ENCODE data around the gene RNF44. TPM values are rescaled to one million over a fixed set of nuclear protein-coding genes. Genes with fewer than 3 reads are reported as not detected.

RNF44 gene
- total RNA-seq: 2.8 and 5.1 TPM in 2 replicates

GRCh38 chr5:176536902-176537553, at the start of gene RNF44:
Gene RNF44 (minus strand): TSS chr5:176537402. CDS start chr5:176532472, 4,930 bp downstream.

GRCh38 chr5:176548967-176549444, 11.8 kb upstream of the RNF44 start, which contains the start of gene CDHR2:
Gene CDHR2 (plus strand): TSS chr5:176549342. CDS start chr5:176565353, 16,011 bp downstream.

Small RNAs within 50 kb of the gene (small RNA-seq; reads per million reads assigned to genes)
- gene RF00019 (not detected), gene RN7SL684P (not detected)

Other genes with a start within 250 kb of the RNF44 start
- gene KIAA1191, start 175.6 kb downstream of the RNF44 start, total RNA-seq: 132 and 133 TPM in 2 replicates
- gene ARL10, start 171.9 kb downstream of the RNF44 start, total RNA-seq: 14.9 and 18.5 TPM in 2 replicates
- gene NOP16, start 148.8 kb downstream of the RNF44 start, total RNA-seq: 5.2 and 8.0 TPM in 2 replicates
- 26.0 and 33.0 TPM in 2 replicates for gene HIGD2A, start 148.7 kb downstream of the RNF44 start, total RNA-seq
- gene CLTB, start 120.9 kb downstream of the RNF44 start, total RNA-seq: 57.9 and 77.2 TPM in 2 replicates
- 44.6 and 51.4 TPM in 2 replicates for gene FAF2, start 89.0 kb downstream of the RNF44 start, total RNA-seq
- gene CDHR2, start 11.9 kb upstream of the RNF44 start, total RNA-seq: not detected in 2 replicates
- gene GPRIN1, start 72.8 kb upstream of the RNF44 start, total RNA-seq: 3.4 and 3.9 TPM in 2 replicates
- gene SNCB, start 93.1 kb upstream of the RNF44 start, total RNA-seq: not detected in 2 replicates
- not detected in 2 replicates for gene EIF4E1B, start 93.3 kb upstream of the RNF44 start, total RNA-seq
- gene TSPAN17, start 110.1 kb upstream of the RNF44 start, total RNA-seq: 35.4 and 38.5 TPM in 2 replicates